ENCODE results near the gene MRPS21.

GRCh38 chr1:150299716-150300115 lies 6.1 kb downstream of the MRPS21 start:
- TF ChIP-seq CTCF (conservative IDR thresholded peaks at IDR 0.05 in 1 of 2, IDR thresholded peaks at IDR 0.05 in 1 of 2; ENCODE audit: extremely low read depth in 1 of 2, insufficient read depth in 1 of 2, low read depth in 1 of 2, low read length in 2 of 2) (no peak), EZH2 (IDR thresholded peaks at IDR 0.05; ENCODE audit: borderline replicate concordance, low read length) (no peak)

All from mammary epithelial cell (primary cell).